Mesendoderm (in vitro differentiated cells): Measurements from ENCODE around the gene SHROOM4.

Experiments
- DNase-seq: peaks from one replicate; pipeline ENCODE4 v3.0.0; 2013
- H2AK5ac ChIP-seq: 2 replicates; pipeline ENCODE4 v1.6.1; 2013; ENCODE audit warnings: low read length, inconsistent platforms
- H2BK120ac ChIP-seq: 2 replicates; pipeline ENCODE4 v1.6.1; 2013; ENCODE audit warnings: low read depth, mild to moderate bottlenecking, low read length, moderate library complexity, mixed read lengths
- H2BK15ac ChIP-seq: replicated peaks from 2 replicates; pipeline ENCODE4 v1.6.1; 2013; ENCODE audit warnings: low read depth, mild to moderate bottlenecking, moderate library complexity
- H2BK5ac ChIP-seq: 2 replicates; pipeline ENCODE4 v1.6.1; 2013; ENCODE audit warnings: low read length, inconsistent platforms
- H3K18ac ChIP-seq: 2 replicates; pipeline ENCODE4 v1.6.1; 2013; ENCODE audit warnings: mild to moderate bottlenecking, low read length, mixed read lengths
- H3K23ac ChIP-seq: one replicate; pipeline ENCODE4 v1.6.1; 2013; ENCODE audit warnings: low read length
- H3K27ac ChIP-seq: 2 replicates; pipeline ENCODE4 v1.5.1; 2013; ENCODE audit warnings: low read depth, mild to moderate bottlenecking, inconsistent platforms, low read length, moderate library complexity
- H3K27me3 ChIP-seq: 2 replicates; pipeline ENCODE4 v1.6.1; 2013; ENCODE audit warnings: low read length, control low read depth, mild to moderate bottlenecking, inconsistent platforms; ENCODE audit not compliant: insufficient read depth, poor library complexity
- H3K36me3 ChIP-seq: 2 replicates; pipeline ENCODE4 v1.6.1; 2013; ENCODE audit warnings: low read length, inconsistent platforms; ENCODE audit not compliant: control insufficient read depth, insufficient read depth
- H3K4ac ChIP-seq: one replicate; pipeline ENCODE4 v1.6.1; 2013; ENCODE audit warnings: low read depth, mild to moderate bottlenecking, low read length, moderate library complexity
- H3K4me1 ChIP-seq: 2 replicates; pipeline ENCODE4 v1.6.1; 2013; ENCODE audit warnings: low read depth, low read length, inconsistent platforms; ENCODE audit not compliant: control insufficient read depth
- H3K4me2 ChIP-seq: 2 replicates; pipeline ENCODE4 v1.6.1; 2013; ENCODE audit warnings: low read length
- H3K4me3 ChIP-seq: 2 replicates; pipeline ENCODE4 v1.5.1; 2013; ENCODE audit warnings: mild to moderate bottlenecking, low read length
- H3K56ac ChIP-seq: one replicate; pipeline ENCODE4 v1.6.1; 2013; ENCODE audit warnings: low read length
- H3K79me1 ChIP-seq: 2 replicates; pipeline ENCODE4 v1.6.1; 2013; ENCODE audit warnings: low read length, inconsistent platforms
- H3K79me2 ChIP-seq: 2 replicates; pipeline ENCODE4 v1.6.1; 2013; ENCODE audit warnings: mild to moderate bottlenecking, low read length; ENCODE audit not compliant: control insufficient read depth, insufficient read depth
- H3K9ac ChIP-seq: 2 replicates; pipeline ENCODE4 v1.6.1; 2013; ENCODE audit warnings: low read length, inconsistent platforms
- H4K5ac ChIP-seq: one replicate; pipeline ENCODE4 v1.6.1; 2013; ENCODE audit warnings: low read length
- H4K8ac ChIP-seq: one replicate; pipeline ENCODE4 v1.6.1; 2013; ENCODE audit warnings: low read depth, mild to moderate bottlenecking, control low read depth, low read length, moderate library complexity
- WGBS: extraction: QIAGEN DNeasy Blood & Tissue Kit; methylation state at CpG from one replicate; pipeline ENCODE4 v1.1.7; 2013; ENCODE audit warnings: low lambda C conversion rate, missing lambda C conversion rate; ENCODE audit not compliant: insufficient coverage; ENCODE audit errors: extremely low coverage; 5-methylcytosine and 5-hydroxymethylcytosine counted together

The SHROOM4 gene

DNA sequence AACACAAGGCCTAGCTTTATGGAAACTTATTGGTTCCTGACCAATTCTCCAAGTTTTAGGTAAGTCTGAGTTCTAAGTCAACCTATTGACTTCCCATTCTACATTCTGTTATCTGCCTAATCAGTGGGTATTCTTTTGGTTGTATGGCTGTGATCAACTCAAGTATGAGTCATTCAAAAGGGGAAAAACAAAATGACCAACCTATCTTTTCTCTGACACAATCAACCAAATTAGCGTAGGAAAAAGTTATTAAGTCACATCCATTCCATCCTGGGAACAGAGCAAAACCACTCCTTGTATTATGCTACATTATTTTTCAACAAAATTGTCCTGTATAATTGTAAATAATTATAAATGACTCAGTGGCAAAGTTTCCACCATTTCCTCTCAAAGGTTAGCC, 136.2 kb downstream of the SHROOM4 start:
- H3K23ac ChIP-seq, result no peak overlapping the region
- no peak overlapping the region for H3K56ac ChIP-seq
- no CpG with 5 or more reads among the region's 1 CpG for WGBS

DNA sequence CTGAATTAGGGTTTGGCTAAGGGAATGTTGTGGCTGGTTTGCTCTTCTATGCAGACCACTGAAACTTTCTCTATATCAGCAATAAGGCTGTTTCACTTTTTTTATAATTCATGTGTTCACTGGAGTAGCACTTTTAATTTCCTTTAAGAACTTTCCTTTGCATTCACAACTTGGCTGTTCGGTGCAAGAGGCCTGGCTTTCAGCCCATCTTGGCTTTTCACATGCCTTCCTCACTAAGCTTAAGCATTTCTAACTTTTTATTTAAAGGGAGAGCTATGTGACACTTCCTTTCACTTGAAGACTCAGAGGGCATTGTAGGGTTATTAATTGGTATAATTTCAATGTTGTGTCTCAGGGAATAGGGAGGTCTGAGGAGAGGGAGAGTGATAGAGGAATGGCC, 142.3 kb downstream of the SHROOM4 start:
- Histone ChIP-seq H4K5ac (no peak overlapping the region), H3K36me3 (no peaks in the 10 kb centered on the region), H3K4me3 (no peak overlapping the region), H3K79me1 (no peaks in the 10 kb centered on the region), H3K27ac (no peak overlapping the region), H3K4ac (no peak overlapping the region), H3K27me3 (no peaks in the 10 kb centered on the region), H2BK5ac (no peak overlapping the region), H2AK5ac (no peak overlapping the region), H3K4me1 (no peaks in the 10 kb centered on the region), H3K79me2 (no peaks in the 10 kb centered on the region), H4K8ac (no peak overlapping the region), H2BK120ac (no peak overlapping the region), H3K23ac (no peak overlapping the region), H3K56ac (no peak overlapping the region), H3K9ac (no peak overlapping the region), H3K18ac (no peak overlapping the region), H2BK15ac (no peak overlapping the region), H3K4me2 (no peak overlapping the region)
- no peak for DNase-seq
- WGBS, result no CpG with 5 or more reads among the region's 1 CpG

More for the DNA sequence above, 136.2 kb downstream of the SHROOM4 start:
- no peak overlapping the region for H3K4ac ChIP-seq
- H3K36me3 ChIP-seq, result no peaks in the 10 kb centered on the region
- no peaks in the 10 kb centered on the region for H3K79me1 ChIP-seq
- H2AK5ac ChIP-seq, result no peak overlapping the region
- H3K79me2 ChIP-seq, result no peaks in the 10 kb centered on the region
- no peak overlapping the region for H2BK15ac ChIP-seq
- DNase-seq, result no peak
- H3K27ac ChIP-seq, result no peak overlapping the region
- no peak overlapping the region for H4K5ac ChIP-seq
- H3K9ac ChIP-seq, result no peak overlapping the region
- no peak overlapping the region for H2BK5ac ChIP-seq
- H3K27me3 ChIP-seq, result no peaks in the 10 kb centered on the region
- H4K8ac ChIP-seq, result no peak overlapping the region
- H3K4me2 ChIP-seq, result no peak overlapping the region
- no peak overlapping the region for H3K18ac ChIP-seq
- no peaks in the 10 kb centered on the region for H3K4me1 ChIP-seq
- no peak overlapping the region for H2BK120ac ChIP-seq
- H3K4me3 ChIP-seq, result no peak overlapping the region

- Histone ChIP-seq H3K79me1 (no peaks in the 10 kb centered on the region), H3K27ac (no peak overlapping the region), H3K56ac (no peak overlapping the region), H3K79me2 (no peaks in the 10 kb centered on the region), H3K4me3 (no peak overlapping the region), H3K9ac (no peak overlapping the region), H2BK120ac (no peak overlapping the region), H3K4me1 (no peaks in the 10 kb centered on the region), H3K18ac (no peak overlapping the region), H4K5ac (no peak overlapping the region), H3K27me3 (no peaks in the 10 kb centered on the region), H3K23ac (no peak overlapping the region), H4K8ac (no peak overlapping the region), H3K4ac (no peak overlapping the region), H2AK5ac (no peak overlapping the region), H2BK15ac (no peak overlapping the region), H2BK5ac (no peak overlapping the region), H3K36me3 (no peaks in the 10 kb centered on the region), H3K4me2 (no peak overlapping the region)
- no CpG with 5 or more reads among the region's 1 CpG for WGBS
- no peak for DNase-seq
These were observed 145.1 kb downstream of the SHROOM4 start for GRCh38 chrX:50668860-50669259.

DNA sequence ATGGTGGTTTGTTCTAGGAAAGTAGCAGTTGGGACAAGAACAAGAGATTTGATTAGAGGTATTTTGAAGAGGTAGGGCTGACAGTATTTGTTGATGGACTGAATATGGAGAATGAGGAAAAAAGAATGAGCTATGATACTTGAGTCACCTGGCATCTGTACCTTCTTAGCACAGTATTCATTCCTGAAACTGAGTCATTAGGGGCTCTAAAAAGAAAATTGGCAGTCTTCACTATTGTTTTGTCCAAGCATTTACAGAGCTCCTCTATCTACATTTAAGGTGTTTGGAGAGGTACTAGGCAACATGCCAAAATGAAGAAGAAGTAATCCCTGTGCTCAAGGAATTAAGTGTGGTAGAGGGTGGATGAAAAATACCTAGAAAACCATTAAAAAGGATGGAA, 165.8 kb downstream of the SHROOM4 start:
- H3K4ac ChIP-seq, result no peak overlapping the region
- H2BK15ac ChIP-seq, result no peak overlapping the region
- no peaks in the 10 kb centered on the region for H3K27me3 ChIP-seq

GRCh38 chrX:50644496-50644895, 169.5 kb downstream of the SHROOM4 start:
- Histone ChIP-seq H2BK15ac (no peak overlapping the region), H3K18ac (no peak overlapping the region), H3K9ac (no peak overlapping the region), H2BK120ac (no peak overlapping the region), H3K27ac (no peak overlapping the region), H3K23ac (no peak overlapping the region), H3K36me3 (no peaks in the 10 kb centered on the region), H3K4ac (no peak overlapping the region), H3K79me2 (no peaks in the 10 kb centered on the region), H4K5ac (no peak overlapping the region), H2BK5ac (no peak overlapping the region), H3K4me3 (no peak overlapping the region), H3K56ac (no peak overlapping the region), H2AK5ac (no peak overlapping the region), H3K4me1 (no peaks in the 10 kb centered on the region), H4K8ac (no peak overlapping the region), H3K4me2 (no peak overlapping the region), H3K79me1 (no peaks in the 10 kb centered on the region), H3K27me3 (no peaks in the 10 kb centered on the region)
- DNase-seq, result no peak

More for the DNA sequence above, 165.8 kb downstream of the SHROOM4 start:
- no peak overlapping the region for H3K56ac ChIP-seq
- H4K8ac ChIP-seq, result no peak overlapping the region
- no peak overlapping the region for H2BK120ac ChIP-seq
- H3K79me2 ChIP-seq, result no peaks in the 10 kb centered on the region
- H3K9ac ChIP-seq, result no peak overlapping the region
- H3K4me2 ChIP-seq, result no peak overlapping the region
- no peak overlapping the region for H3K18ac ChIP-seq
- H3K27ac ChIP-seq, result no peak overlapping the region
- no peaks in the 10 kb centered on the region for H3K36me3 ChIP-seq
- no peak overlapping the region for H2BK5ac ChIP-seq
- H3K4me1 ChIP-seq, result no peaks in the 10 kb centered on the region
- H3K23ac ChIP-seq, result no peak overlapping the region
- no peak overlapping the region for H4K5ac ChIP-seq
- no peak overlapping the region for H2AK5ac ChIP-seq
- no peak overlapping the region for H3K4me3 ChIP-seq
- no peaks in the 10 kb centered on the region for H3K79me1 ChIP-seq
- DNase-seq, result no peak

DNA sequence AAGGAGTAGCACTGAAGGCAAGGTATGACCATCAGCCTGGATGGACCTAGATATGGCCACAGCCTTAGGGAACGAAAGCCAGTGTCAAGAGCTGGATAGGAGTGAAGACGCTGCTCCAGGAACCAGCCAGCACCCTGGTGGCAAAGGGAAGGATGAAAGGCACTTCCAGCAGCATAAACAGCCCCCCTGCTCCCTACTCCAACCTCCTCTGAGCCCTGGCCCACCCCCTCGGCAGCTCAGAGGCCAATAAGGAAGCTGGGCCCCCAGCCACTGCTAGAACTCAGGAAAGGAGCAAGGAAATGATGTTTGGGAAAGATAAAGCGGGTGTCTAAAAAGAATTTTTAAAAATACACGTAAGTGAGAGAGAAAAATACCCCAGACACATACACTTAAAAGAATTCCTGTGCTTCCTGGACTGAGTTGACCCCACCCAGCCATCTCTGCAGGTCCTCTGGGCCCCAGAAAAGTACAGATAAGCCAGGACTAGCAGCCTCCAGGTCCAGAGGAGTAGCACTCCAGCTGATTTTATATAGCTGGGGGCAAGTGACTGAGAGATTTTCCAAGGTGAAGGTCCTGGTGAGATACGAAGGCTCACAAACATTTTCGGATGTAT, 170.4 kb downstream of the SHROOM4 start:
- H3K79me1 ChIP-seq, result no peaks in the 10 kb centered on the region
- no peak overlapping the region for H4K5ac ChIP-seq
- no peak overlapping the region for H3K56ac ChIP-seq
- H2BK120ac ChIP-seq, result no peak overlapping the region
- no peak overlapping the region for H3K23ac ChIP-seq
- no peak overlapping the region for H3K4me2 ChIP-seq
- H3K4ac ChIP-seq, result no peak overlapping the region
- H3K9ac ChIP-seq, result no peak overlapping the region
- H3K18ac ChIP-seq, result no peak overlapping the region
- no peak overlapping the region for H2BK5ac ChIP-seq
- WGBS, result no CpG with 5 or more reads among the region's 7 CpGs
- no peak for DNase-seq
- H3K27ac ChIP-seq, result no peak overlapping the region
- H3K79me2 ChIP-seq, result no peaks in the 10 kb centered on the region
- H2AK5ac ChIP-seq, result no peak overlapping the region
- H4K8ac ChIP-seq, result no peak overlapping the region
- no peak overlapping the region for H2BK15ac ChIP-seq
- H3K4me1 ChIP-seq, result no peaks in the 10 kb centered on the region
- H3K4me3 ChIP-seq, result no peak overlapping the region
- no peaks in the 10 kb centered on the region for H3K36me3 ChIP-seq
- no peaks in the 10 kb centered on the region for H3K27me3 ChIP-seq
